AG10803 (cell line): ENCODE data around the gene NOL4L.
A peak's percentile ranks its signal among the peaks of the same experiment; 100 is the strongest.

ENCODE experiments used
- DNase-seq: peaks from one replicate; pipeline ENCODE4 v3.0.0; 2010; ENCODE audit warnings: low read depth
- H3K4me3 ChIP-seq: 2 replicates; pipeline ENCODE4 v1.5.1; 2011; ENCODE audit warnings: mild to moderate bottlenecking, low read length, control low read depth
- CTCF ChIP-seq: conservative IDR thresholded peaks from 2 replicates; pipeline ENCODE4 v1.5.1; 2011; ENCODE audit warnings: mild to moderate bottlenecking, low read length, control low read depth, inconsistent platforms

NOL4L gene

DNA sequence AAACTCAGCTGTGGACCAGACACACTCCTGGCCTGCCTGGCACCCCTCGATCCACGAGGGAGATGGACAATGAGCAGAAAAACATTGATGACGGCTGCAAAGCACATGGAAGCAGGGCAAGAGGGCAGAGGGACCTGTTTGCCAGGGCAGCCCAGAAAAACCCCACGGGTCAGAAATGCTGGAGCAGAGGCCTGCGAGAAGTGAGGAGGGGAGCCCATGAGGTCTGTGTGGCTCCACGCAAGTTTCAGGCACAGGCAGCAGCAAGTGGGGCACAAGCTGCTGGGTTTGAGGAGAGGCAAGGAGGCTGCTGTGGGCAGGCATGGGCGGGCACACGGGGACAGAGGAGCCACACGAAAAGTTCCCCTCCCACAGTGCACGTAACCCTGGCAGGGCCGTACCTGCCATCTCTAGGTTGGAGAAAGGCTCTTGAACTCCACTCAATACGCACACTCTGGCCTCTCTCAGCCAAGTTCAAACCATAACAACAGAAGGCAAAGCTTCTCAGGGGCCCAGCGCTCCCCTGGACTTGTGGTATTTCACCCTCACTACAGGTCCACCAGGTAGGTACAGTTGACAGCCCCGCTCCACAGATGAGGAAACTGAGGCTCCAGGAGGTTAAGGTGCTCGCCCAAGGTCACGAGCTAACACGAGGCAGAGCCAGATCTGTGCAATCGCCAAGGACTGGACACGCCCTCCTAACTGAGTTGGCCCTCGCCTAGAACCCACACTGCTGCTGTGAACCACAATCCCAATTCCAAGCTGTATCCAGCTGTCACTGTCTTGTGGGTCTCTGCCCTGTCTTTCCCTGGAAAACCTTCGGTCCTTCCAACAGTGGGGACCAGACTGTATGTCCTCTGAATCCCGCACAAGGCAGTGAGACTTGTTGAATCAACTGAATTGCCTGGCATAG lies 108.2 kb downstream of the NOL4L start:
- no peak for DNase-seq
- TF ChIP-seq CTCF = no peak
- no peak overlapping the region for H3K4me3 ChIP-seq

- H3K4me3 ChIP-seq = peak overlapping the region; percentile 60
- TF ChIP-seq CTCF = peak; percentile 15
- DNase-seq = peak; percentile 90
Observed at GRCh38 chr20:32474967-32475811, 109.9 kb downstream of the NOL4L start.

- peak overlapping the region; percentile 60 for H3K4me3 ChIP-seq
- no peak for TF ChIP-seq CTCF
- no peak for DNase-seq
Observed at GRCh38 chr20:32474717-32474966, 110.5 kb downstream of the NOL4L start.

DNA sequence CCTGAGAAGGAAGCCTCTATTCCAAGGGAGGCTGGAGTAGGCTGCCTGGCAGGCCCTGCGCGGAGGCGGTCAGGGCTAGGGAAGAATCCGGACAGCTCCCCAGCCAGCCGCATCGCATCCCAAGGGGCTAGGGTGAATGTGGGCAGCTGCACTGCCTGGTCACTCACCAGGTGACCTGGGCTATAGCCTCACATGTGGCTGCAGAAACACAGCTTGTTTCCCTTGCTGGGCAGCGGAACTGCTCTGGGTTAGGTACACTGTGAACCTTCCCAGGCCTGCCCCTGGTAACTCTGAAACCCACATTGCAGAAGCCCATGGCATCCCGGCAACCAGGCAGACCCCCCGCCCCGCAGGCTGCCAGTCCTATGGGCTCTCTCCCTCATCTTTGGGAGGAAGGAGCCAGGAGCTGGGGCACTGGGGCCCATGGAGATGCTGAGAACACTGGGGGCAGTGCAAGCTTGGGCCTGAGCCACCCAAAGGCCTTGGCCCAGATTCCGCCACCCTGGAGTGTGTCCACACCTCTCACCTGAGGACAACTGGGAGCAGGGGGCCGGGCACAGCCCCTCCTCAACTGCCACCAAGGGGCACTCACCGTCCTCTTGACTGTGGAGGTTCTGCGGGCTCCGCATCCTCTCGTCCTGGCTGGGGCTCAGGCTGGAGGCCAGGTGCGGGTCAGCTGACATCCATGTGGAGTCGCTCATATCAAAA lies 111.0 kb downstream of the NOL4L start:
- no peak for DNase-seq
- H3K4me3 ChIP-seq = peak overlapping the region; percentile 60
- TF ChIP-seq CTCF = no peak

- H3K4me3 ChIP-seq = no peak overlapping the region
- TF ChIP-seq CTCF = no peak
- no peak for DNase-seq
Observed at GRCh38 chr20:32473231-32474008, 111.7 kb downstream of the NOL4L start.

- TF ChIP-seq CTCF = no peak
- DNase-seq = no peak
- H3K4me3 ChIP-seq = no peak overlapping the region
Observed at GRCh38 chr20:32472581-32473207, 112.4 kb downstream of the NOL4L start.
